Dermis microvascular lymphatic vessel endothelial cell (primary cell): ENCODE measurements around the gene CTLA4. TPM values are rescaled to one million over a fixed set of nuclear protein-coding genes. Genes with fewer than 3 reads are reported as not detected.

Experiments
- DNase-seq, 2 donors: peaks; one replicate each; pipeline versions ENCODE4 v3.0.0 to v3.0.0-alpha.2; 2010; ENCODE audit warnings: low read depth in 2 of 2
- total RNA-seq: library from RNA; depleted of rRNA; stranded (reverse); fragments of >200 nt; gene quantifications from 2 replicates; pipeline ENCODE4 v1.2.1, GENCODE V29; 2014

The CTLA4 gene
- total RNA-seq, result 0.26 and 1.3 TPM in 2 replicates

- no peak for DNase-seq
Measured at GRCh38 chr2:203867561-203868200, at the start of gene CTLA4. TSS of gene CTLA4 (plus strand) at chr2:203867771. CDS start at chr2:203867943, 172 bp downstream.

GRCh38 chr2:203818656-203819055 is 48.9 kb upstream of the CTLA4 start:
- no peak for DNase-seq

GRCh38 chr2:203819434-203820133 is 48.0 kb upstream of the CTLA4 start:
- no peak for DNase-seq

- no peak for DNase-seq
Measured at GRCh38 chr2:203820969-203821368, 46.6 kb upstream of the CTLA4 start.

GRCh38 chr2:203822240-203822639 is 45.3 kb upstream of the CTLA4 start:
- no peak for DNase-seq

- DNase-seq, result no peak
Measured at GRCh38 chr2:203823173-203823572, 44.4 kb upstream of the CTLA4 start.

GRCh38 chr2:203824057-203824456 is 43.5 kb upstream of the CTLA4 start:
- no peak for DNase-seq

GRCh38 chr2:203824603-203825002 is 43.0 kb upstream of the CTLA4 start:
- no peak for DNase-seq

GRCh38 chr2:203826704-203827103 is 40.9 kb upstream of the CTLA4 start:
- DNase-seq, result no peak

GRCh38 chr2:203830304-203831055 is 37.1 kb upstream of the CTLA4 start:
- DNase-seq, result peak in 1 of 2 donors; percentile 12

- DNase-seq, result no peak
Measured at GRCh38 chr2:203835420-203835819, 32.2 kb upstream of the CTLA4 start.

- DNase-seq, result no peak
Measured at GRCh38 chr2:203835892-203836800, 31.4 kb upstream of the CTLA4 start.

GRCh38 chr2:203840655-203841205 is 26.8 kb upstream of the CTLA4 start:
- no peak for DNase-seq

GRCh38 chr2:203841654-203842053 is 25.9 kb upstream of the CTLA4 start:
- DNase-seq, result no peak

- DNase-seq, result no peak
Measured at GRCh38 chr2:203842373-203842772, 25.2 kb upstream of the CTLA4 start.

- no peak for DNase-seq
Measured at GRCh38 chr2:203846490-203847105, 21.0 kb upstream of the CTLA4 start.

- no peak for DNase-seq
Measured at GRCh38 chr2:203849010-203849409, 18.6 kb upstream of the CTLA4 start.

- no peak for DNase-seq
Measured at GRCh38 chr2:203852760-203853159, 14.8 kb upstream of the CTLA4 start.

- DNase-seq, result no peak
Measured at GRCh38 chr2:203853271-203853670, 14.3 kb upstream of the CTLA4 start.

- DNase-seq, result no peak
Measured at GRCh38 chr2:203853722-203854121, 13.8 kb upstream of the CTLA4 start.

- no peak for DNase-seq
Measured at GRCh38 chr2:203855274-203855673, 12.3 kb upstream of the CTLA4 start.
